DMS 273 treated with DMSO at 0.1 percent for 48 hours (cell line): ENCODE results near the gene CLCC1.
"Not testable (repeated sequence)": the region's sequence is repeated elsewhere in the genome, so short reads cannot be mapped to it uniquely, and the experiment has no call there.

Experiments
- DNase-seq: peaks from one replicate; lab custom pipeline; 2025; lab: John Stamatoyannopoulos, UW

The CLCC1 gene

GRCh38 chr1:108963052-108963686 lies at the start of gene CLCC1:
Gene CLCC1 (minus strand): TSS chr1:108963484. CDS start chr1:108950437, 13,047 bp downstream.
- peak; percentile 69 for DNase-seq

DNA sequence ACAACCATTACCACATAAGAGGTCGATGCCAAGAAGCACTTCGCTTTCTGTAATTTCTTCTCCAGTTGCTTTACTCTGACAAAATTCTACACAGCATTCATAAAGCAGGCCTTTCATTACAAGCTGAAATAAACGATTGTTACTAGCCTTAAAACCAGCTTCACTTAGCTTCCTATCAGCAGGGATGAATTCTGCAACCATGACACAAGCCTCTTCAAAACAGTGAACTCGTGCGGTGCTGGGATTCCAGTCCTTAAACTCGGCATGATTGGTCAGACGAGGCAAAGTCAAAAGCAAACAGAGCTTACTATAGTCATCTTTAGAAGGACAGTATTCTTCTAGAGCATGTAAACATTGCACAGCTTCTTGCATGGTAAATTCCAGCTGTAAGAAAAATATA lies 48.1 kb upstream of the CLCC1 start:
- no peak for DNase-seq

GRCh38 chr1:108996622-108997021 lies 33.3 kb upstream of the CLCC1 start:
- not testable (repeated sequence) for DNase-seq

- no peak for DNase-seq
These were observed 19.8 kb upstream of the CLCC1 start for GRCh38 chr1:108983114-108983513.

DNA sequence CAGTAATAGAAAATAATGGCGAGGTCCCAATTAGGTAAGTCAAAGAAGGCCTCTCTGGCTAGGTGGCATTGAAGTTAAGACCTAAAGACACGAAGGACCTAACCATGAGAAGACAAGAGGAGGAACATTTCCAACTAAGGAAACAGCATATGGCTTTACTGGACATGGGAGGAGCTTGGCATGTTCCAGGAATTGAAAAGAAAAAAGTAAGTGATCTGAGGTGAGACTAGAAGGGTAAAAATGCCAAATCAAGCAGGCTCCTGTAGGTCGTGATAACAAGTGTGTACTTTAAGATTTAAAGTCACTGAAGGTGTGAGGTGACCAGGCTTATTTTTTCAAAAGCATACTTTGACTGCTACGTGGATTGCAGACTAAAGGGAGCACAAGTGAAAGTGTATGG lies 13.4 kb upstream of the CLCC1 start:
- DNase-seq, result no peak

DNA sequence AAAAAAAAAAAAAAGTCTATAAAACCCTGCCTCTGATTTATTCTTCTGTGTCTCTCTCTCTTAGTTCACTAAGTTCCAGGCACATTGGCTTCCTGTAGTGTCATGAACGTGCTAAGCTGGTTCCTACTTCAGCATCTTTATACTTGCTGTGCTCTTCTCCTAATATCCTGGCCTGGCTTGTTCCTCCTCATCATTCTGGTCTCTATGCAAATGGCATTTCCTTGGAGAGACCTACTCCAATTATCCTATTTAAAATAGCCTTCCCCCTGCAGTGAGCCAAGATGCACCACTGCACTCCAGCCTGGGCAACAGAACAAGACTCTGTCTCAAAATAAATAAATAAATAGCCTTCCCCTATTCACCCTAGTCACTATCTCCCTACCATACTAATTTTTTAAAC lies 9.7 kb upstream of the CLCC1 start:
- DNase-seq, result no peak

DNA sequence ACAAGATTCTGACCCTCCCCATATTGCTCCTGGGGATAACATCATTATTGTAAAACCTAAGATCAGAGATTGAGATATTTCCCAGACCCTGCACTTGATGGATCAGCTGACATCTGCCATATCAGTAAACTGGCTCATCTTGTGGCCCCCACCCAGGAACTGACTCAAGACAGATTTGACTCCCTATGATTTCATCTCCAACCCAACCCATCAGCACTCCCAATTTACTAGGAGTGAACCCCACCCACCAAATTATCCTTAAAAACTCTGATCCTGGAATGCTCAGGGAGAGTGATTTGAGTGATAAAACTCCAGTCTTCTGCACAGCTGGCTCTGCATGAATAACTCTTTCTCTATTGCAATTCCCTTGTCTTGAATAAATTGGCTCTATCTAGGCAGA lies 6.1 kb upstream of the CLCC1 start:
- no peak for DNase-seq

- DNase-seq, result no peak
These were observed 618 bp downstream of the CLCC1 start for GRCh38 chr1:108962681-108963051.

- no peak for DNase-seq
These were observed 1.4 kb downstream of the CLCC1 start for GRCh38 chr1:108961752-108962486.

GRCh38 chr1:108961198-108961597 lies 2.1 kb downstream of the CLCC1 start:
- DNase-seq, result no peak

DNA sequence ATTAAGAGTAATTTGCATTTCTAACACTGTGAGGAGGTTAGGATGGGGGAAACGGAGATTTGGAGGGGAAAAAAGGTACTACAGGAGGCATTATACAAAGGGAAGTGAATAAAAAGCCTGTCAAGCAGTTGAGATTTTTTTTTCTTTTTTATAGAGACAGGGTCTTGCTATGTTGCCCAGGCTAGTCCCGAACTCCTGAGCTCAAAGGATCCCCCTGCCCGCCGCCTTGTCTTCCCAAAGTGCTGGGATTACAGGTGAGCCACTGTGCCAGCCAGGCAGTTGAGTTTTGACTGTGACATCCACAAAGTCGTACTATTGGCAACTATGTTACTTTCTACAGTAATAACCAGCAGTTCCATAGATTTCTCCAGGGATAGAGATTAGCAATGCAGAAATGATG lies 2.6 kb downstream of the CLCC1 start:
- no peak for DNase-seq

GRCh38 chr1:108957888-108958287 lies 5.4 kb downstream of the CLCC1 start:
- DNase-seq, result no peak

DNA sequence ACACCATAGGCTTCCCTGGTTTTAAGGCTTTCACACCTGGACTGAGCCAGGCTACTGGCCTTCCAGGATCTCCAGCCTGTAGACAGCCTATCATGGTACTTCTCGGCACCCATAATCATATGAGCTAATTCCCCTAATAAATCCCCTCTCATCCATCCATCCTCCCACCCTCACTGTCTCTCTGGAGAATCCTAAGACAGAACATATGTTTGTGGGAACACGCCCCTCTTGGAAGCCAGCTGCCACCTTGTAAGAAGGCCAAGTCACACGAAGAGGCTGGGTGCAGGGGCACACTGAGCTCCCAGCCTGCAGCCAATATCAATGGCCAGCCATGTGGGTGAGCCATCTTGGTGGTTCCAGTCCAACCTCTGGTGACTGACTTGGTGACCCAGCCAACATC lies 7.4 kb downstream of the CLCC1 start:
- peak; percentile 54 for DNase-seq

GRCh38 chr1:108955111-108955510 lies 8.2 kb downstream of the CLCC1 start:
- DNase-seq, result no peak

GRCh38 chr1:108953452-108953851 lies 9.8 kb downstream of the CLCC1 start:
- DNase-seq, result no peak

- no peak for DNase-seq
These were observed 12.0 kb downstream of the CLCC1 start for GRCh38 chr1:108951242-108951641.

DNA sequence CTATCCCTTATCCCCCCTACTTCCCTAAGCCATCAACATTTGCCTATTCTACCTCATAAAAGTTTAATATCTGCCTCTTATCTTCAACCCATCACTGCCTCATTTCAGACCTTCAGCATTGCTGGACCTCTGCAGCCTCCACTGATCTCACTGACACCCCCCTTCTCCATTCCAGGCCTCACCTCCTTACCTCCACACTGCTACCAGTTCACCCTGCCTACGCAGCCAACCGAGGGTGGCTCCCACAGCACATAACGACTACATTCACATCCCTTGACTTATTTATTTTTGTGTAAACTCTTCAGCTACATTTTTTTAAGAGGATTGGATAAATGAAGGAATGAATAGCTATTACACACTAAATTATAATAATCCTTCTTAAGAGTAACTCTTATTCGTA lies 14.2 kb downstream of the CLCC1 start:
- DNase-seq, result no peak

DNA sequence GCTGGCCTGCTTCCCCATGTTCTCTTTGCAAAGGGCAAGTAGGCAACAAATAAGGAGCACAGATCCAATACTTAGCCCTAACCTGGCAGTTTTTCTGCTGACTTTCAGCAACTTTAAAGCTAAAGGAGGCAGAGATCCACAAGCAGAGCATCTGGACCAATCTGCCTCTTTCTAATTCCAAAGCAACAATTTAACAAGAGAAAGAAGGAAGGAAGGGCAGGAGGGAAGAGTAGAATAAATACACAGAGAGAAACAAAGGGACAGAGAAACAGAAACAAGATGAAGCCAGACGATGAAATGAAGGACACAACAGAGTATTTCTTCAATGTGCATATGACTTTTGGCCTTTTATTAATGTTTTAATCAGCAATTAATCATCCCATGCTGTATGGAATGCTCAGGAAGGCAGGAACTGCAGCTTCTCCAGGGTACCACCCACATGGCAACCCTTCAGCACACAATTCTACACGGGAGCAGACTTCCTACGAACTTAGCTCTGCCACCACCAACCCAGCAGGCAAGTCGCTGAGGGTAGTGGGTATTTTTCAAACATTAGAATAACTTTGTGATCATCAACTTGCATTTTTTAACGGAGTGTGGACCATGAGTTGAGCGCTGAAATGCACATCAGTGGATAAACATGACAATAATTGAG lies 15.3 kb downstream of the CLCC1 start:
- no peak for DNase-seq

GRCh38 chr1:108936170-108936569 lies 27.1 kb downstream of the CLCC1 start:
- DNase-seq, result no peak

- DNase-seq, result no peak
These were observed 29.3 kb downstream of the CLCC1 start for GRCh38 chr1:108933944-108934343.

DNA sequence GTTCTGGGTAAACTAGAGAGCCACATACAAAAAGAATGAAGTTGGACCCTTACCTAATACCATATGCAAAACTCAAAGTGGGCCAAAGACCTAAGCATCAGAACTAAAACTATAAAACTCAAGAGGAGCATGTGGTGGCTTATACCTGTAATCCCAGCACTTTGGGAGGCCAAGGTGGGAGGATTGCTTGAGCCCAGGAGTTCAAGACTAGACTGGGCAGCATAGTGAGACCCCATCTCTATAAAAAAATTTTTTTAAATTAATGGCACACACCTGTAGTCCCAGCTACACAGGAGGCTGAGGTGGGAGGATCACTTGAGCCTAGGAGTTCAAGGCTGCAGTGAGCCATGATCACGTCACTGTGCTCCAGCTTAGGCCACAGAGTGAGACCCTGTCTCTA lies 35.7 kb downstream of the CLCC1 start:
- not testable (repeated sequence) for DNase-seq

DNA sequence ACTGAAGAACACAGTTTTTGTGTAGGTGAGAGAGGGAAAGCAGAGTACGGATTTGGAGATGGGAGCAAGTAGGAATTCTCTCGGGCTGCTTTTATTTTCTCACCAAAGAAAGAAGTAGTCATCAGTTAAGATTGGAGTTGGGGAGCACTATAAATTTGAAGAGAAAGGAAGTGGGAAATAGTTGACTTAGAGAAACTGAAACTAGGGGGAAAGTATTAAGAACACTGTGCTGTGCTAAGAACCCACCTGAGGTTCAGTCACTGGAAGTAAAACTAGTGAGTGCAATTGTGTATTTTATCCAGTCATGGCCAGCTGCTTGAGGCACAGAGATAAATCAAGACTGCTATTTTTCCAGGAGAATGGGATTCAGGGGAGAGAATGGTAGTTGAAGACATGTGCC lies 37.4 kb downstream of the CLCC1 start:
- no peak for DNase-seq

DNA sequence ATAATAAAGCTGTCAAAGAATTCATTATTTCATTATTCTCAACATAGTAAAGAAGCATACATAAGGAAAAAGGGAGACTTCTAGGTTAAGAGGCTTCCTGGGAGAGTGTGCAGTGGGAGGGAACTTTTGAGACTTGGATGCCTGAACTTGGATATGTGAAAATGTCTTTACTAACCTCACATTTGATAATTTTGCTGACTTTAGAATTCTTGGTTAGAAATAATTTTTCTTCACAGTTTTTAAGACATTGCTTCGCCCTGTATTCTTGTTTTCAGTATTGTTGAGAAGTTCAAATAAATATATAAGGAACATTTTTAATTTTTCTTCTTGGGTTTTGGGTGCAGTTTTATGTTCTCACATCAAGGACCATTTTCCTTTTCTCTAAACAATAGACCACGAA lies 46.5 kb downstream of the CLCC1 start:
- DNase-seq, result no peak
